C1 segment of cervical spinal cord (tissue), 14 donors: Measurements from ENCODE around the gene TEX22.
"Not testable (repeated sequence)": the region's sequence is repeated elsewhere in the genome, so short reads cannot be mapped to it uniquely, and the experiment has no call there.

ENCODE experiments used
- DNase-seq, 14 donors: peaks; one replicate each; lab custom pipeline; 2025; lab: John Stamatoyannopoulos, UW

Gene TEX22, protein sequence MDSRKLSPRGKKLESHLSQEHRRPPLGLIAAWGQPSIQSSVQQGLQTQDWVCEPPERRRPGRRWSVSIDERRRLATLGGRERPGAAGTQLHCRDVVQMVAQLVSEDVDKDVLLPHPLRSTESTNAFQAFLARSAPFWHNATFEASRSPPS

DNA sequence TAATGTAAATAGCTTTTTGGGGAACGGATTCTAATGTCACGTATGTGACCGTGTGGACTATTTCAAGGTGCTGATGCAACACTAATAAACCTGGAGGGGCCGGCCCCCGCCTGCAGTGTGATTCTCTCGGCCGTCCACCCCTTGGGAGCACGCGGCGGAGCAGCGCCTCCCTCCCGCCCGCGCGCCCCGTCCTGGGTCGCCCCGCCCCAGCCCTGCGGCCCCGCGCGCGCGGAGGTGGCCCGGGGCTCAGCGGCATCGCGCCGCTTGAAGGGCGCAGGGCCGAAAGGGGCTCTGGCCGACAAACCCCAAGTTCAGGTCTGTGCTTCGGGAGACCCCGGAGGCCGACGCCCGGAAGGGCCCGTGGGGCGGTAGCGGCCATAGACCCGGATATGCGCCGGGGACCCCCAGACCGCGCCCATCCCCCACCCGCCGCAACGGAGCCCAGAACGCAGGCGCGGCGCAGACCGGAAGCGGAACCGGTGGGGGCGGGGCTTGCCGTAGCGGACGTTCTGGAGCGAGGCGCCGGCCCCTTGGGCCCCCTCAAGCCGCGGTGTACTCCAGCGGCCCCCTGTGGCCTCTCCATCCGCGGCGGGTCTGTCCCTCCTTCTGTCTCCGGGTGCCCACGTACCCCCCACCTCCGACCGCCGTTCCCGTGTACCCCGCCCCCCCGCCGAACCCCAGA is at the start of gene TEX22:
TEX22 (plus strand) TSS at position 495 of the 682 bp plus-strand sequence. CDS start 803 bp downstream, outside the sequence.
- peak in 13 of 14 donors; percentile 25 to 92 (median 72) for DNase-seq

DNA sequence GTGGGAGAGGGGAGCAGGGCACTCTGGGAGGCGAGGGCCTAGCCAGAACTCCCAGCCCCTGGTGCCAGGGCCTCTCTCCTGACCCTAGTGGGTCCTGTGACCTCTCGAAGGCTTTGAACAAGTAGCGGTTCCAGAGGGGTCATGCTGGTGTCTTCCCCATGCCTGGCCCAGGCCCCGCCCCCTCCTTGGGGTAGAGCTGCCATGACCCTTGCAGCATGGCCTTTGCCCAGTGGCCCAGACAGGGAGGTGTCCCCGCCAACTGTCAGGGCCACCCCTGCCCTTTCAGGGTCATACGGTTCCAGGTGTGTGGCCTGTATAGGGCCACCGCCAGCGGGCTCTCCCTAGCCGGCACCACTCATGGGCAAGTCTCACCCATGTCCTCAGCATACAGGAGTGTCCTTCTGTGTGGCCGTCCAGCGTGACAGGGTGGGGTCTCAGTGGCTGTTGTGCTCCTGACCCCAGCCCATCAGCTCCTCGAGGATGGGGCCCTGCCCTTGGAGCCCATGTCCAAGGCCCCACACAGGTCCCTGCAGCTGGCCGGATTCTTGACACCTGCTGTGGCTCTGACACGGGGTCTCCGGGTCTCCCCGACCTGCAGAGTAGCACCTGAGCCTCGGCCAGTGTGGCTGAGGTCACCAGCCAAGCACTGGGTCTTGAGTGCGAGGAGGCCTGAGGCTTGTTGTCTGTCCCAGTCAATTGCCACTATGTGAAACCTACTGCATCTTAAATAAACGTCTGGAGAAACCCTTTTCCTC is 49.2 kb upstream of the TEX22 start:
- no peak for DNase-seq

DNA sequence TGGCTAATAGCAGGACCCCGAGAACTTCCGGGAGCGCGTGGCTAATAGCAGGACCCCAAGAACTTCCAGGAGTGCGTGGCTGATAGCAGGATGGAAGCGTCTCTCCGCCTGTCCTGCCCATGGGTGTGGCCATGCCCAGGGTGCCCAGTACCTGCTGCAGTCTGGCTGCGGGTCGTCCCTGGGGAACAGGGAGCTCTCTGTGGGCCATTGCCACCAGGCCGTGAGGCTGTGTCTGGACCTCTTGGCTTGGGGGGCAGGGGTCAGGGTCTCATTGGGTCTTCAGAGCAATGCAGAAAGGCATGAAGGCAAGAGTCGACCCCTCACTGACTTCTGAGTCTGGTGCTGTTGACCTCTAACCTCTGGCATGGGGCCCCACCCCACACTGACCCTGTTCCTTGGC is 48.3 kb upstream of the TEX22 start:
- DNase-seq, result no peak

DNA sequence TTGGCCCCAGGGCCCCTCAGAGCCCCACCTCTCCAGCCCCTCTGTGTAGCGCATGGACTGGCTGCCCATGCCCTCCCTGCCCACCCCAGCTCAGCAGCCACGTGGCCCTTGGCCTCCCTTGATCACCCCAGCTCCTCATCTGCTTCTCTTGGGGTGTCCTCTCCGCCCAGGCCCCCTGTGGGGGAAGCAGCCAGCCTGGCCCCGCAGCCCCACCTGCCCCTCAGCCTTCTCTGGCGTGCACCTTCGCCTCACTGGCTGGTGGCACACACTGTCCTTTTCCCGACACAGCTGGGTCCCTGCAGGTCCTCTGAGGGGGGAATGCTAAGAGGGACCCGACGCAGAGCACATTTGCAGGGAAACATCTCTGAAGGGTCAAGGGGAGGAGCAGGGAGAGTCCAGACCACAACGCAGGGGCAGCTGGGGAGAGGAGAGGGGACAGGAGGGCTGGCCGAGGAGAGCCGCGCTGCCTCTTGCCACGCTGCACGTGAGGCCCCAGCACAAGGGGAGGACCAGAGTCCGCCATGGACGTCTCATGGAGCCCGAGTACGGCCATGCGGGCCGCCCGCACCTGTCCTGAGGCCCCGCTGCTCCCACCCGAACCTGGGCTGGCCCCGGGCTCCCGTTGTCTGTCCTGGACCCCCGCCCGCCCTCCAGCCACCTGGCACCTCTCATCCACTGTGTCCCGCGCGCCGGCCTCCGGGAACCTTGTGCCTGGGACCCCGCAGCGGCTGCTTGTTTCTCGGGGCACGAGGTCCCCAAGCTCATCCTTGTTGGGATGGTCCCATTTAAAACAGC is 47.7 kb upstream of the TEX22 start:
- no peak for DNase-seq

DNA sequence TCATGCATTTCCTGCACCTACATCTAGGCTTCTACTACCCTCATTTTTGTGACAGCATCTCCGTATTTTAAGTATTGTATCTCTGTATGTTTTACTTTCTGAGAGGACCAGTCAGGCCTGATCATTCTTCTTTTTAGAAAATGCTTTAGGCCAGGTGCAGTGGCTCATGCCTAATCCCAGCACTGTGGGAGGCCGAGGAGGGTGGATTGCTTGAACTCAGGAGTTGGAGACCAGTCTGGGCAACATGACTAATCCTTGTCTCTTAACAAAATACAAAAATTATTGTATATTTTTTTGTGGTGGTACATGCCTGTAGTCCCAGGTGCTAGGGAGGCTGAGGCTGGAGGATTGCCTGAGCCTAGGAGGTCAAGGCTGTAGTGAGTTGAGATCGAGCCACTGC is 46.9 kb upstream of the TEX22 start:
- DNase-seq, result no peak

DNA sequence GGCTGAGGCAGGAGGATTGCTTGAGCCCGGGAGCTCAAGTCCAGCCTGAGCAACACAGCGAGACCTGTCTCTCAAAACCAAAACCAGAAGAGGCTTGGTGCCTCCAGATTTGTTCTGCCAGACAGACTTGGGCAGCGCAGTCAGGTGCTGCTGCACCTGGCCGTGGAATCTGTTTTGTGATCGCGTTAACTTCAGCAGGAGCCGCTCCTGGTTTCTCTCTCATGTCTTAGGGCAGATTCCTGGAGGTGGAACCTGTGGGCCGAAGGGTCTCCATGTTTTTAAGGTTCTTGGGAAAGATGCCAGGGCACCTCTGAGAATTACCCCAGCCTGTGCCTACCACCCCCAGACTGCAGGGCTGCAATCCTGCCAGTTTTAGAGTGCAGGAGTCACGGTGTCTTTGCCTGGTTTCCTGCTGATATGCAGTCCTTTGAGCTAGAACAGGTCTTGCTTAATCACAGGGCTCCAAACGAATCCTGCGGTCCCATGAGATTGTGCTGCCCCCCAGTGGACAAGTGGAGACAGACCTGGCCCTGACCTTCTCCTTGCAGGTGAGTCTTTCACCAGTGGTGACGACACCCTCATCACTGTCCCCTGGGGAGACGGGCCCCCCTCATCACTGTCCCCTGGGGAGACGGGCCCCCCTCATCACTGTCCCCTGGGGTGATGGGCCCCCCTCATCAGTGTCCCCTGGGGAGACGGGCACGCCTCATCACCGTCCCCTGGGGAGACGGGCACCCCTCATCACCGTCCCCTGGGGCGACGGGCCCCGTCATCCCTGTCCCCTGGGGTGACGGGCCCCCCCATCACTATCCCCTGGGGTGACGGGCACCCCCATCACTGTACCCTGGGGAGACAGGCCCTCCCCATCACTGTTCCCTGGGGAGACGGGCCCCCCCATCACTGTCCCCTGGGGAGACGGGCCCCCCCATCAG is 46.2 kb upstream of the TEX22 start:
- DNase-seq, result peak in 13 of 14 donors; percentile 3 to 80 (median 52)

DNA sequence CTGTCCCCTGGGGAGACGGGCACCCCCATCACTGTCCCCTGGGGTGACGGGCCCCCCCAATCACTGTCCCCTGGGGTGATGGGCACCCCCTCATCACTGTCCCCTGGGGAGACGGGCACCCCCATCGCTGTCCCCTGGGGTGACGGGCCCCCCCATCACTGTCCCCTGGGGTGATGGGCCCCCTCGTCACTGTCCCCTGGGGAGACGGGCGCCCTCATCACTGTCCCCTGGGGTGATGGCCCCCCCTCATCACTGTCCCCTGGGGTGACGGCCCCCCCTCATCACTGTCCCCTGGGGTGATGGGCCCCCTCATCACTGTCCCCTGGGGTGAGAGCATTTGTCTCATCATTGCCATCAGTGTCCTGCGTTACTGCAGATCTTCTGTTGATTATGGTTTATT is 45.2 kb upstream of the TEX22 start:
- no peak for DNase-seq

DNA sequence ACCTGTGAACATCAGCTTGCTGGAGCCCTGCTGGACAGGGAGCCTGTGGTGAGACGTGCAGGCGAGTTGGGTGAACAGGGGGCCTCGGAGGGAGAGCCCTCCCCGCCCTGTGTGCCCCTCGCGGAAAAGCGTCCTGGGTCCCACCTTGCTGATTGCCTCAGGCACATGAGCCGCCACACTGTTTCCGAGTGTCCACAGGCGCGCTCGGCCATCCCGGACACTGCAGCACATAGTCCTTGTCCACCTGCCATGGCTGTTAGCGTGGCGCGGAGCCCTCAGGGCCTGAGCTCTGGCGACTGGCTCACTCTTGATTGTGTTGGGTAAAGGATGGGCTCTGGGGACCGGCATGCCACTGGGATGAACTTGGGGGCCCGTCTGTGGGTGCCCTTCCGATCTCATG is 43.8 kb upstream of the TEX22 start:
- no peak for DNase-seq

DNA sequence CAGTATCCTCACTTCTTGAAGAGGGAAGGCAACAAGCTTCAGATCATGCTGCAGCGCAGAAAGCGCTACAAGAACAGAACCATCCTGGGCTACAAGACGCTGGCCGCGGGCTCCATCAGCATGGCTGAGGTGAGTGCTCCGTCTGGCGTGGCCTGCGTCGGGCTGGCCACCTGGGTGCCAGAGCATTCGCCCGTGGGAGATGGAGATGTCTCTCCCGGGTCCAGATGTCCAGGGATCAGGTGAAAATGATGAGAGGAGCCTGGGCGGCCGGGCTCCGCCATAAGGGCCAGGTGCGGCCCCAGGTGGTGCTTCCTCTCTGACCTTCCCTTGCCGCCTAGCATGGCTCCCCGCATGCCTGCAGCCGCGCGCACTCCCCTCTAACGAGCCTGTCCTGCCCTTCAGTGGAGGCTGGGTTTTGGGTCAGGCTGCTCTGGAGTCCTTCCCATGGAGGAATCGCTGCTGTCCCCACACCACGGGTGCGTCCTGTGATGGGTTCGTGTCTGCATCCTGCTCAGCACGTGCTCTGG is 43.2 kb upstream of the TEX22 start:
- no peak for DNase-seq

DNA sequence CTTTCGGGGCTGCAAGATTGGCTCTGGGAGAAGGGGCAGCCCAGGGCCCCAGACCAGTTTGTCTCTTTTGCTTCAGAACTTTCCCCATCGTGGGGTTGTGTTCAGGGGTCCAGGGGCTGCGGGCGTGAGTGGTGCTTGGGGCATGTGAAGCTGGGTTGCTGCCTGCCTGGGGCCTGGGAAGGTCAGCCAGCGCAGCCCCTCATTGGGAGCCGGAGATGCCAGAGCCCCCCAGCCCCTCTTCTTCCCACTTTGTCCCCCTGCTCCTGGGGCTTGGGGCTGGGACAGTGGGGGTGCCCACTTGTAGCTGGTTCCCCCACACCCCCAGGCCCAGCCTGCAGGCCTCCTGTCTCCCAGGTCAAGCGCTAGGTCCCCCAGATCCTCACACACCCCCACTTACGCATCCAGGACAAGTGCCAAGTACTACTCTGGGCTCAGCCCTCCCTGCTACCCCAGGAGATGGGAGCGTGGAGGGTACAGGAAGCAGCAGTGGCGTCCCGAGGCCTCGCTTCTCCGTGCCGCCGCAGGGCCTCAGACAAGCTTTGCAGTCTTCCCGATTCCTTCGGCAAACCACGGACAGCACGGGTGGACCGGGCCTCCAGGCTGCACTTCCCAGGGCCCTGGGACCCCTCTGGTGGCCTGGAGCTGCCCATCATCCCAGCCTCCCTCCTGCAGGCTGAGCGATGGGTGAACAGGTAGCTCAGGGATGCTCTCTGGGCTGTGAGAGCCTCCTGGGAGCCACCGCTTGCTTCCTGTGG is 42.3 kb upstream of the TEX22 start:
- no peak for DNase-seq

DNA sequence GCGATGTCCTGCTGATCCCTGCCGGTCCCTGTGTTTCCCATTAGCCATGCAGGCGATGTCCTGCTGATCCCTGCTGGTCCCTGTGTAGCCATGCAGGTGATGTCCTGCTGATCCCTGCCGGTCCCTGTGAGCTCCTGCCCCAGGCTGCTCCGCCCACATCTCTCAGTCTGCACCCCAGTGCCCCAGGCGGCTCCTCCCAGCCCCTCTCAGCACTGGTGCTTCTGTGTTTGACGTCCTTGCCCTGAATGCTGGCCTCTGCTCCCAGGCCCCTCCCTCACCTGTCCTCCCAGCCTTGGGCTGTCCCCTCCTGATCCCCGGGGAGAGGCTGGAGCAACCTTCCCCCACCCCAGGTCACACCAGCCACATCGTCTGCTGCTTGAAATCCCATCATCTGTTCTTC is 41.4 kb upstream of the TEX22 start:
- DNase-seq, result no peak

DNA sequence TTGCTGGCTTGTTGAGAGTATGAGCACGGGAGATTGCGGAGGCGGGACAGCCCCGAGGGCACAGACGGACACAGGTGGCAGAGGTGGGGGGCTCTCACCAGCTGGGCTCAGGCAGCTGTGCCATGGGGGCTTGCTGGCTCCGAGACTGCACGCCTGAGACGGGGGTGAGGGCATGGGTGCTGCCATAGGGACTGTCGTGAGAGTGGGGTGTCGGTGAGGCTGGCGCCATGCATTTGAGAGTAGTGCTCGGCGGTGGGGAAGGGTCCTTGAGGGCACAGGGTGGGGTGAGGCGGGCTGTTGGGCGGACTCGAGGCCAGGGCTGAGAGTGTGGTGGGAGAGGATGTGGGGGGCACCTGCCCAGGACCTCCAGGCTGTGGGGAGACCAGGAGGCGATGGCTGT is 40.7 kb upstream of the TEX22 start:
- DNase-seq, result no peak

DNA sequence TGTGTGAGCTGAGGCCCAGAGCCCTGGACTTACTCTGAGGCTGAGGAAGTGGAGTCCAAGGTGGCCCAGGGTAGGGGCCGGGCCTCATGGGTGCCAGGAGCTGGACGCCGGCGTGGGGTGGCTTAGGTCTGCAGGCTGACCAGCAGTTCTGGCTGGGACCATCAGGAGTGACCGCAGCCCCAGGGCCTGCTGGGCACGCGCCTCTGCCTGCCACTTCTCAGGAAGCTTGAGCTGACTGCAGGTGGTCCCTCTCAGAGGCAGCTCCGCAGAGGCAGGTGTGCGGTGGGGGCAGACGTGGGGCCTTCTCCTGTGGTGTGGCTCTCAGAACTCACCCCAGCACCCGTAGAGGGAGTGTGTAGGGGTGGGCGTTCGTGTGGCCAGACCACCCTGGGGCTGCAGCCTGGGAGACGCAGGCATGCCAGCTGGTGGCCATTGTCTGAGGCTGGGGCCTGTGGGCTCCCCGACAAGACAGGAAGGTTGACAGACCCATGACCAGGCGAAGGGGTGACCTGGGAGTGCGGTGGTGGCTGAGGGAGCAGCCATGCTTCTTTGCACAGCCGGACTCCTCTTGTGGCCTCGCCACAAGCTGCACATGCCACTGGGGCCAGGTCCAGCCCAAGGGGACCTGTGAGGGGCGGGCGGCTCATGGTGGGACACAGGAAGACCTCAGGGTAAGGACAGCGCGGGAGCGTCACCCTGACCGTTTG is 40.0 kb upstream of the TEX22 start:
- no peak for DNase-seq

DNA sequence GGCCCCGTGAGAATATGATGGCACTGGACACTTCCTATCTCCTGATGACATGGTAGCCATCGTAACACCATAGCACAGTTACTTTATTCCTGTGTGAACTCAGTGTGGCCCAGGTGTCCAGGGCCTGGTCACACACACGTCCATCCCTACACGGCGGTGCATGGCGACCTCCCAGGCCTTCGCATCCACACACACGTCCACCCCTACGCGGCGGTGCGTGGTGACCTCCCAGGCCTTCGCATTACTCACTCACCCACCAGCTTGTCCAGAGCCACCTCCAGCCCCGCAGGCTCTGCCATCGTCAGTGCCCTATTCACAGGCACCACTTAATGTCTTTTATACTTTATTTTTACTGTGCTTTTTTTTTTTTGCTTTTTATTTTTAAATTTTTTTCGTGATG is 39.4 kb upstream of the TEX22 start:
- DNase-seq, result no peak

DNA sequence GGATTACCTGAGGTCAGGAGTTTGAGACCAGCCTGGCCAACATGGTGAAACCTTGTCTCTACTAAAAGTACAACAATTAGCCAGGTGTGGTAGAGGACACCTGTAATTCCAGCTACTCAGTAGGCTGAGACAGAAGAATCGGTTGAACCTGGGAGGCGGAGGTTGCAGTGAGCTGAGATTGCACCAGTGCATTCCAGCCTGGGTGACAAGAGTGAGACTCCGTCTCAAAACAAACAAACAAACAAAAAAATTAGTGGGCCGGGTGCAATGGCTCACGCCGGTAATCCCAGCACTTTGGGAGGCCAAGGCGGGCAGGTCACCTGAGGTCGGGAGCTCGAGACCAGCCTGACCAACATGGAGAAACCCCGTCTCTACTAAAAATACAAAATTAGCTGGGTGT is 36.9 kb upstream of the TEX22 start:
- not testable (repeated sequence) for DNase-seq

DNA sequence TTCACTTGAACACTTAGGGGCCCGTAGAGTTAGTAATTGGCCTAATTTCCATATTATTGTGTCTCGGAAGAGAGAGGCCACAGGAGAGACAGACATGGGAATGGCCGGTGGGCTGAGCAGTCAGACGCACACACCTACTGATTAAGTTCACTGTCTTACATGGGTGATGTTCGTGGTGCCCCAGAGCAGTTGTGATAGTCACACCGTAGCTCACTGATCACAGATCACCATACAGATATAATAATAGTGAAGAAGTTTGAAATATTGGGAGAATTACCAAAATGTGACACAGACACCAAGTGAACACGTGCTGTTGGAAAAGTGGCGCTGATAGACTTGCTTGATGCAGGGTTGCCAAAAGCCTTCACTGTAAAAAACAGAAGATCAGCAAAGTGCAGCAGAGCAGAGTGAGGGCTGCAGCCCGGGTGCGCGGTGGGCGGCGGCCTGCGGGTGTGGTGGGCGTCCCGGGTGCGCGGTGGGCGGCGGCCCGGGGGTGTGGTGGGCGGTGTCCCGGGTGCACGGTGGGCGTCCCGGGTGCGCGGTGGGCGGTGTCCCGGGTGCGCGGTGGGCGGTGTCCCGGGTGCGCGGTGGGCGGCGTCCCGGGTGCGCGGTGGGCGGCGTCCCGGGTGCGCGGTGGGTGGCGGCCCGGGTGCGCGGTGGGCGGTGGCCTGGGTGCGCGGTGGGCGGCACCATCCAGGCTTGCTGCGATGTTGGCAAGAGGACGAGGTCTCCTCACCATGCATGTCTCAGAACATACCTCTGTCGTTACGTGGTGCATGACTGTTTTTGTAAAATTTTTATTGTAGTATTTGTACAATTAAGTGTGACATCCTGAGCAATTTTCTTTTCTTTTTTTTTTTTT is 34.3 kb upstream of the TEX22 start:
- no peak for DNase-seq

DNA sequence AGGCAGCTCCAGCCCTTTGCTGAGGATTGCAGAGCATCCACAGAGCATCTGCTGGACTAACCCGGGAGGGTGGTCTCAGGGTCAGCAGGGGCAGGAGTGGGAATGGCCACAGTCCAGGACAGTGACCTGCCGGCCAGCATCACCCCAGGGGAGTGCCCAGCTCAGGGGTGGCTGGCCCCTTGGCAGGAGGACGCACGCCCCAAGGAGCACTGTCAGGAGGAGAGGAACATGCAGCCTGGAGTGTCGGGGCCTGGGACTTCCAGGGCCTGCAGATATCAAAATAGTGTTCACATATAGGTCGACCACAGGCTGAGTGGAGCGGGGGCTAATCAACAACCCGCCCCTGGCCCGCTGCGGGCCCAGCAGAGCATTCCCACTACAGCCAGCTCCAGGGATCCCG is 33.2 kb upstream of the TEX22 start:
- no peak for DNase-seq

DNA sequence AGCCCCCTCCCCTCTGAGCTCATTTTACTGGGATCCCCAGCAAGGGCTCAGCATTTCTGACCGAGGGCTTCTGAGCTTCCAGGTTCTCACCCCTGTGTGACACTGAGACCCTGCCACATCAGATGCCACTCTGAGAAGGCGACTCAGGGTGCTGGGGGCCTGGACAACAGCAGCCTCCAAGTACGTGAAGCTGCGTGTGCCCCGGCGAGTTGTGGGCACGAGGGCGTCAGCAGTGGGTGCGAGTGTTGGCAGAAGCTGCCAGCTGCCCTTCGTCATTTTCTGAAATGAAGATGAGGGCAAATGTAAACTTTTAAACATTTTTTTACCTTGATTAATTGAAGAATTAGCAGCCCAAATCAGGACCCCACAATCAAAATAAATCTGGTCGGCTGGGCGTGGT is 32.7 kb upstream of the TEX22 start:
- DNase-seq, result no peak
